HUES6 (cell line): ENCODE data around the gene UBE2J2.

ENCODE experiments used
- H3K27ac ChIP-seq: 2 replicates; pipeline ENCODE4 v1.7.0; 2013; ENCODE audit warnings: low read depth, mild to moderate bottlenecking, low read length, inconsistent platforms
- H3K27me3 ChIP-seq: 2 replicates; pipeline ENCODE4 v1.6.1; 2013; ENCODE audit warnings: low read length; ENCODE audit not compliant: control insufficient read depth, insufficient read depth
- H3K36me3 ChIP-seq: 2 replicates; pipeline ENCODE4 v1.6.1; 2013; ENCODE audit warnings: low read length; ENCODE audit not compliant: control insufficient read depth, insufficient read depth
- H3K4me1 ChIP-seq: 2 replicates; pipeline ENCODE4 v1.6.1; 2013; ENCODE audit warnings: low read length; ENCODE audit not compliant: control insufficient read depth, insufficient read depth
- H3K4me3 ChIP-seq: 2 replicates; pipeline ENCODE4 v1.5.1; 2013; ENCODE audit warnings: low read depth, low read length
- H3K9ac ChIP-seq: one replicate; pipeline ENCODE4 v1.6.1; 2013; ENCODE audit warnings: mild to moderate bottlenecking, low read length
- H3K9me3 ChIP-seq: 2 replicates; pipeline ENCODE4 v1.6.1; 2013; ENCODE audit warnings: low read depth, low read length; ENCODE audit not compliant: control insufficient read depth, insufficient read depth

The UBE2J2 gene

DNA sequence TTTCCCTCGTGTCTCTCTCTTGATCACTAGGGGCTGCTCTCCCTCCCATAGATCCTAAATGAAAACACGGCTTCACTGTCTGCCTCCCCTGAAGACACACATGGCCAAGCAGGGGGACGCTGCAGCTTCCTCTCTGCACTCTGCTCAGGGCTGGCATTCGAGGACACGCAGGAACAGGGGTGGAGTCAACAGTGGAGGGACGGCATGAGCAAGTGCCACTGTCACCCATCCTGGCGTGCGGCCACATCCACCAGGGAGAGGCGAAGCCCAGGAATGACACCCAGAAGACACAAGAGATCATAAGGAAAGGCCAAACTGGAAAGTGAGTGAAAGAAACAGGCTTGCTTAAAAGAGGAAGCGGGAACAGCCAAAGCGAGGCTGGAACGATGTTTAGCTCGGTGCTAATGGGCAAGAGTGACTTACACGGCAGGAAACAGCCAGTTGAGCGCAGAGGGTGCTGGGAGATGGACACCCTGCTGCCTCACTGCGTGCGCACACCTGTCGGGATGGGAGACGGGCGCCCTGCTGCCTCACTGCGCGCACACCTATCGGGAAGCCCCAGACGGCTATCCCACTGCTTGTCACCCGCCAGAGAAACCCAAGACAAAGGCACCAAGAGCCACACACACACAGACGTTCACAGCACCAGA lies 13.6 kb downstream of the UBE2J2 start:
- Histone ChIP-seq H3K4me3 (no peak overlapping the region), H3K27ac (no peak overlapping the region), H3K36me3 (peaks cover 78% of the 10 kb centered on the region), H3K4me1 (peaks cover 15% of the 10 kb centered on the region), H3K27me3 (no peaks in the 10 kb centered on the region), H3K9me3 (no peaks in the 10 kb centered on the region), H3K9ac (no peak overlapping the region)

DNA sequence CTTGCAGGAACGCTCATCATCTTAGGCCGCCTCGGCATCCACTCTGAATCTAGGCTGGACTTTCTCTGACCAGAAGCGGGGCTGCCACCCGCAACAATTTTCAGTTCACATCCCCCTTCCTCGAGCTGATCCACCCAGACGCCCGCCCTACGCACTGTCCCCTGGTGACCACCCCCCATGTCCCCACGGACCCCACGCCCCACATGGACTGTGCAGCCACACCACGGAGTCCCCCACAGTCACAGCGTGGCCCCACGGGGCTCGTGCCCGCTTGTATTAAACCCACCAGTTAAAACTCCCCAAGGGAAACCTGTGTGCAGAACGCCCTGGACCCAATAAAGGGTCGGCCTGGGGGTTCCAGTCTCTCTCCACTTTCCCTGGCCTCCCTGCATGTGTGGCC lies 14.1 kb downstream of the UBE2J2 start:
- peaks cover 78% of the 10 kb centered on the region for H3K36me3 ChIP-seq
- peaks cover 15% of the 10 kb centered on the region for H3K4me1 ChIP-seq
- H3K27ac ChIP-seq: no peak overlapping the region
- H3K4me3 ChIP-seq: no peak overlapping the region
- no peak overlapping the region for H3K9ac ChIP-seq
- H3K9me3 ChIP-seq: no peaks in the 10 kb centered on the region
- H3K27me3 ChIP-seq: no peaks in the 10 kb centered on the region

GRCh38 chr1:1259119-1259488 lies 14.6 kb downstream of the UBE2J2 start:
- H3K36me3 ChIP-seq: peaks cover 80% of the 10 kb centered on the region
- no peaks in the 10 kb centered on the region for H3K27me3 ChIP-seq
- H3K27ac ChIP-seq: no peak overlapping the region
- H3K9me3 ChIP-seq: no peaks in the 10 kb centered on the region
- H3K4me1 ChIP-seq: peaks cover 15% of the 10 kb centered on the region
- no peak overlapping the region for H3K9ac ChIP-seq
- no peak overlapping the region for H3K4me3 ChIP-seq

GRCh38 chr1:1256956-1257871 lies 16.4 kb downstream of the UBE2J2 start:
- Histone ChIP-seq H3K36me3 (peaks cover 78% of the 10 kb centered on the region), H3K4me3 (no peak overlapping the region), H3K27me3 (no peaks in the 10 kb centered on the region), H3K9me3 (no peaks in the 10 kb centered on the region), H3K27ac (0 out of 2 replicates have a peak overlapping the region, but pooled peaks have one; percentile 25), H3K4me1 (peaks cover 15% of the 10 kb centered on the region), H3K9ac (peak overlapping the region; percentile 34)

DNA sequence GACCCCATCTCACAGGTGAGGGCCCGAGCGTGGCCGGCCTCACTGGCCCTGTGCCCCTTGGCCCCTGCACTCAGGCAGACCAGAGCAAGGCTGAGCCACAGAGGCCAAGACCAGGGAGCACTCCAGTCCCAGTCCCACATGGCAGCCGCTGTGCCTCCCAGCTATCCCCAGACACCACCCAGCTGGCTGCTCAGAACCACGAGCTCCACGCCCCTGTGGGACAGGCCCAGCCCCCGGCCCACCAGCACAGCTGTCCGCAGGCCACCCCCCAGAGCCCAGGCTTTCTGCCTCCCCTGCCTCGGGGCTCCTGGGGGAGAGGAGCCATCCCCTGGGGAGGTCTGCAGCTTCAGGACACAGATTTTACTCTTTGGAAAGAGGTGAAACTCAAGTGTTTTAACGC lies 18.0 kb downstream of the UBE2J2 start:
- H3K4me3 ChIP-seq: no peak overlapping the region
- 0 out of 2 replicates have a peak overlapping the region, but pooled peaks have one; percentile 8 for H3K27ac ChIP-seq
- H3K9ac ChIP-seq: no peak overlapping the region
- peaks cover 15% of the 10 kb centered on the region for H3K4me1 ChIP-seq
- no peaks in the 10 kb centered on the region for H3K27me3 ChIP-seq
- H3K36me3 ChIP-seq: peaks cover 68% of the 10 kb centered on the region
- no peaks in the 10 kb centered on the region for H3K9me3 ChIP-seq

- Histone ChIP-seq H3K36me3 (peaks cover 62% of the 10 kb centered on the region), H3K9ac (no peak overlapping the region)
Measured at GRCh38 chr1:1255078-1255477, 18.6 kb downstream of the UBE2J2 start.

DNA sequence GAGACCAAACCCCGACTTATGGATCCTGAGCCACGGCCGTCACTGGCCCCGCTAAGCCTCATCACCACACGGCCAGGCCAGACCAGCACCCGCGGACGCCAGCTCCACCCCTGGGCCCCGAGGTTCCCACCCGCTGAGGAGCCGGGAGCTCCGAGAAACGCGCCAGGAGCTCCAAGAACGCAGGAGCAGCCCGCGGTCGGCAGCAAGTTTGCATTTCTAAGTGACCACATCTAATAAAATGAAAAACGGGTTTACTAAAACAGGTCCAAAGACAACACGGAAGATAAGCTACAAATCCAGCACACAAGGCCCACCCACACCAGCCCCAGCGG lies 19.0 kb downstream of the UBE2J2 start:
- H3K4me1 ChIP-seq: peaks cover 15% of the 10 kb centered on the region
- H3K9me3 ChIP-seq: no peaks in the 10 kb centered on the region
- H3K4me3 ChIP-seq: no peak overlapping the region
- H3K27me3 ChIP-seq: no peaks in the 10 kb centered on the region
- H3K36me3 ChIP-seq: peaks cover 58% of the 10 kb centered on the region
- no peak overlapping the region for H3K27ac ChIP-seq
- H3K9ac ChIP-seq: no peak overlapping the region

More at GRCh38 chr1:1255078-1255477, 18.6 kb downstream of the UBE2J2 start:
- Histone ChIP-seq H3K27me3 (no peaks in the 10 kb centered on the region), H3K4me1 (peaks cover 15% of the 10 kb centered on the region), H3K27ac (no peak overlapping the region), H3K9me3 (no peaks in the 10 kb centered on the region), H3K4me3 (no peak overlapping the region)

DNA sequence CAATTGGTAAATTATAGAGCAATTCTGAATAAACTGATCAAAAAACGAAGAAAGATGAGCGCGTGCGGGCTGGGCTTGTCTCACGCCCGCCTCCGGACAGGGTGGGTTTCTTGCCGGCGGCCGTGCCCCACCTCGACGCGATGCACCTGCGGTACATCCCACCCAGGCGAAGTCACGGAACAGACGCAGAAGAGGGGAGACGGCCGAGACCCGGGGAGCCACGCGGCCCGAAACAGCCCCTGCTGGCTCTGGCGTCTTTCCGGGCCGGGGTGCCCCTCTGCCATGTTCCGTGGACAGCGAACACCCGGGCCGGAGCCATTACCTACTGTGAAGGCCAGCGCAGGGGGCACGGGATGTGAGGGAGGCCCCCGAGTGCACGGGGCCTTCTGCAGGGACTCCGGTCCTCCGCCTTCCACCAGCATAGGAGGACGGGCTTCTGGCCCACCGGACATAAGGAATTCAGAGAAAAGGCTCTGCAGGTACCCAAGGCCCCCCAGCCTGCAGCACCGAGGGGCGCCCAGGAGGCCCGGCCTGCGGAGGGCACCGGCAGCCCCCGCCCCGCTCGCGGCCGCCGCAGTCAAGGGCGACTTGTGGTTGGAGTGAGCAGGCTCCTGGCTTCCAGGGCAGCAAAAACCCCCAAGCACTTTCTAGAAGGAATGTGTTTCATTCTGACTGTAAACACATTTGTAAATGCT lies 19.5 kb downstream of the UBE2J2 start:
- Histone ChIP-seq H3K9me3 (no peaks in the 10 kb centered on the region), H3K27me3 (no peaks in the 10 kb centered on the region), H3K4me3 (no peak overlapping the region), H3K9ac (no peak overlapping the region), H3K27ac (no peak overlapping the region), H3K36me3 (peaks cover 54% of the 10 kb centered on the region), H3K4me1 (peaks cover 14% of the 10 kb centered on the region)

DNA sequence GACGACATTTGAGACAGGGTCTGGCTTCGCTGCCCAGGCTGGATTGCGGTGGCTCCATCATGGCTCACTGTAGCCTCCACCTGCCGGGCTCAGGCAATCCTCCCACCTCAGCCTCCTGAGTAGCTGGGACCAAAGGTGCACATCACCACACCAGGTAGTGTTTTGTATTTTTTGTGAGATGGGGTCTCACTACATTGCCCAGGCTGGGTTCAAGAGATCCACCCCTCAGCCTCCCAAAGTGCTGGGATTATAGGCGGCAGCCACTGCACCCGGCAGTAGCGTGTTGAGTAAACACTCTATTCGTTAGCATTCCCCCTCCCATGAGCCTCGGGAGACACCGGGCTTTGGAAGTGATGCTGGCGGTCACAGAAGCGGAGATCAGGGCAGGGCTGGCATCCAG lies 20.3 kb downstream of the UBE2J2 start:
- H3K27me3 ChIP-seq: no peaks in the 10 kb centered on the region
- peaks cover 50% of the 10 kb centered on the region for H3K36me3 ChIP-seq
- H3K4me3 ChIP-seq: no peak overlapping the region
- no peak overlapping the region for H3K9ac ChIP-seq
- H3K9me3 ChIP-seq: no peaks in the 10 kb centered on the region
- H3K4me1 ChIP-seq: peaks cover 7% of the 10 kb centered on the region
- no peak overlapping the region for H3K27ac ChIP-seq

GRCh38 chr1:1250786-1251284 lies 22.8 kb downstream of the UBE2J2 start:
- Histone ChIP-seq H3K9ac (no peak overlapping the region), H3K36me3 (peaks cover 35% of the 10 kb centered on the region), H3K4me1 (peaks cover 4% of the 10 kb centered on the region; the same call in 1 of the 2 replicates), H3K4me3 (no peak overlapping the region), H3K27ac (peak overlapping the region; percentile 47; the same call in 1 of the 2 replicates), H3K9me3 (no peaks in the 10 kb centered on the region), H3K27me3 (peaks cover 20% of the 10 kb centered on the region)
